ENCODE results near the gene HERC2.
"Not testable (repeated sequence)": the region's sequence is repeated elsewhere in the genome, so short reads cannot be mapped to it uniquely, and the experiment has no call there.

The HERC2 gene

DNA sequence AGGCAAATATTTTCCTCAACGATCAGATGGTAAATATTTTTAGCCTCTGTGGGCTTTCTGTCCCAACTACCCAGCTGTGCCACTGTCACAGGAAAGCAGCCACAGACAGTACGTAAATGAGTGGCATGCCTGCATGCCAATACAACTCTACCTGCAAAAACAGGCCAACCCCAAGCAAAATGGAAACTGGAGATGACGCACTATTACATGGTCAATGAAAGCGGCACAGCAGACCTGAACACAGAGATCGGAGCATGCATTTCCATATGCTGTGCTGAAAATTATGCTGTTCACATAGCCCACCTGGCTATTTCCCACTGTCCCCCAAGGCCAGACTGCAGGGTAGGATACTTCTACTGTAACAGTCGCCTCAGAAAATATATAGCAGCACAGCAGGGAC lies 57.8 kb downstream of the HERC2 start:
- H3K27me3 Mint-ChIP-seq: no peaks in the 10 kb centered on the region
- H3K27ac Mint-ChIP-seq: no peak overlapping the region
- peaks cover 12 to 20% of the 10 kb centered on the region in 2 donors for H3K4me1 Mint-ChIP-seq
- peaks cover 55 to 73% of the 10 kb centered on the region in 2 donors for H3K36me3 Mint-ChIP-seq
- DNase-seq (no peak), ATAC-seq (replicated peaks) (no peak)
- no peaks in the 10 kb centered on the region for H3K9me3 Mint-ChIP-seq
- H3K4me3 Mint-ChIP-seq: no peak overlapping the region

DNA sequence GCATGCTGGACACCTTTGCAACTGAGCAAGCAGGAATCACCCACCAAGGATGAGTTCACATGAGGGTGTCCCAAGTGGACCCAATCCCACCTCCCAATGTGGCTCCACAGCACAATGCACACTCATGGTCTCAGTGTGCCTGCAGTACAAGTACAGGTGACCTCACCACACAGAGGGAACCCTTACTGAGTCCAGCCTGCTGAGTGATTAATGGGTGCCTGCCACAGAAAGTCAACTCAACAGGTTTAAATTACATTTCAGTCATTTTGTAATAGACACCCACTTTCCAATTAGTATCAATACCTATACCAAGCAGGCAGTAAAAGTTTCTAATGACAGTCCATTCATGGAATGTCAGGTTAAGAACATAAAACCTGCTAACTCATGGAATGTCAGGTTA lies 59.5 kb downstream of the HERC2 start:
- Mint-ChIP-seq H3K27ac (no peak overlapping the region), H3K27me3 (no peaks in the 10 kb centered on the region), H3K36me3 (peaks cover 47 to 63% of the 10 kb centered on the region in 2 donors), H3K9me3 (no peaks in the 10 kb centered on the region), H3K4me1 (peaks cover 12 to 20% of the 10 kb centered on the region in 2 donors), H3K4me3 (no peak overlapping the region)
- ATAC-seq (replicated peaks) (no peak), DNase-seq (no peak)

DNA sequence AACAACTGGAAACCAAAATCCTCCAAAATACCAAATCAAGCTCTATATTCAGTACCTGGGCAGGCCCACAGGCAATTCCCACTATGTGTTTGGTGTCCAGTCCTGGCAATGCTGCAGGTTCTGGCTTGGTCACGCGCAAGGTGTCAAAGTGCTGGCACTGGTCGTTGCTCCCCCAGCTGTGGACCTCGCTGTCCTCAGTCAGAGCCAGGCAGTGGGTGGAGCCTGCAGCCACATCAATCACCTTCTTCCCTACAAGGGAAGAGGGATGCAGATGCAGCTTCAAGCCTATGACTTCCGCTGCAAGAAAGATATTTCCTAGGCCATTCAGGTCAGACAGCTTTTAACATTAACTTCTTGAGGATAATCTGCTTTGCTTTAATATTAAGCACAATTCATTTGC lies 61.3 kb downstream of the HERC2 start:
- ATAC-seq (replicated peaks) (no peak), DNase-seq (no peak)
- Mint-ChIP-seq H3K4me3 (no peak overlapping the region), H3K27ac (no peak overlapping the region), H3K27me3 (no peaks in the 10 kb centered on the region), H3K9me3 (no peaks in the 10 kb centered on the region), H3K36me3 (peaks cover 53 to 64% of the 10 kb centered on the region in 2 donors), H3K4me1 (peaks cover 10 to 19% of the 10 kb centered on the region in 2 donors)

DNA sequence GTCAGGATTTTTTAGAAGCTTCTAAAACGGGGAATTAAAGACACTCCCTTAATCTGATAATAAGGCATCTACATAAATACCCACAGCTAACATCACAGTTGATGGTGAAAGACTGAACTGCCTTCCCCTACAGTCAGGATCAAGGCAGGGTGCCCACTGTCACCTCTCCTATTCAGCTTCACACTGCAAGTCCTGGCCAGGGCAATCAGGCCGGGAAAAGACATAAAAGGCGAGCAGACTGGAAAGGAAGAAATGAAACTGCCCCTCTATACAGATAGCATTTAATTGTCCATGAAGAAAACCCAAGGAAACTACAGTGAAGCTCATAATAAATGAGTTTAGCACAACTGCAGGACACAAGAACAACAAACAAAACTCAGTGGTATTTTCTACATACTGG lies 61.7 kb downstream of the HERC2 start:
- no peaks in the 10 kb centered on the region for H3K9me3 Mint-ChIP-seq
- no peak overlapping the region for H3K27ac Mint-ChIP-seq
- H3K4me3 Mint-ChIP-seq: no peak overlapping the region
- H3K36me3 Mint-ChIP-seq: peaks cover 51 to 64% of the 10 kb centered on the region in 2 donors
- no peaks in the 10 kb centered on the region for H3K27me3 Mint-ChIP-seq
- H3K4me1 Mint-ChIP-seq: peaks cover 6 to 15% of the 10 kb centered on the region in 2 donors
- DNase-seq: no peak
- no peak for ATAC-seq (replicated peaks)

DNA sequence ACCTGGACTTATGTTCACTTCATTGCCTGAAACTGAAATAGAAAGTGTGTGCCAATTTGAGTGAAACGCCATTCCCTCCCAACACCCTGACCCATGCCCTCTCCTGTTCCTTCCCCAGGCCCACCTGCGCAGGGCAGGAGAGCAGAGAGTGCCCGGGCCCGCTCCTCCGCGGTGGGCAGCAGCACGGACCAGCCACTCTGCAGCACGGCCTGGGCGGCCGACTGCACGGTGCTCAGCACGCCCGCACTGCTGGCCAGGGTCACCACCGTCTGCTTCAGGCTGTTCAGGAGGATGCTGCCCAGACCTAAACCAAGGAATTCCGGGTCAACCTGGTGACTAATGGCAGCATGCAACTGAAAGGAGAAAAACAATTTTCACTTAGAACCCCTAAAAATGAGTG lies 66.0 kb downstream of the HERC2 start:
- no peaks in the 10 kb centered on the region for H3K9me3 Mint-ChIP-seq
- no peaks in the 10 kb centered on the region for H3K27me3 Mint-ChIP-seq
- peaks cover 46 to 59% of the 10 kb centered on the region in 2 donors for H3K36me3 Mint-ChIP-seq
- no peak overlapping the region for H3K4me3 Mint-ChIP-seq
- no peaks in the 10 kb centered on the region for H3K4me1 Mint-ChIP-seq
- H3K27ac Mint-ChIP-seq: no peak overlapping the region
- DNase-seq (no peak), ATAC-seq (replicated peaks) (no peak)

DNA sequence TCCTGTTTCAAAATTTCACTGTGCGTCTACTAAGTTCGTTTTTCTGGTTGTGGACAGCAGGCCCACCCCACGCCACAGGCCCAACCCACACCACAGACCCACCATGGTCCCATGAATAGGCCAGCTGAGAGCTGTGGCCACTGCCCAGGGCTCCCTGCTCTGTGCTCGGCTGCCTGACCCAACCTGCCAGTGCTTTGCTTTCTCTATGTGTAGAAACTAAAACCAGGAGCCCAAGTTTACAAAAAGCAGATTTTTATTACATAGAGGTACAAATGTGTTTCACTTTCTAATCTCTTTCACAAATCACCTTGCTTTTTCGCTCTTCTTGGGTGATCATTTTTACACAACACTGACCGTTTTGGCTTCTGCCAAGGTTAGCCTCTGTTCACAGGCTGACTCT lies 69.1 kb downstream of the HERC2 start:
- H3K4me3 Mint-ChIP-seq: no peak overlapping the region
- no peaks in the 10 kb centered on the region for H3K4me1 Mint-ChIP-seq
- peaks cover 53 to 69% of the 10 kb centered on the region in 2 donors for H3K36me3 Mint-ChIP-seq
- no peak overlapping the region for H3K27ac Mint-ChIP-seq
- H3K9me3 Mint-ChIP-seq: peaks cover 2 to 4% of the 10 kb centered on the region in 2 donors
- ATAC-seq (replicated peaks) (no peak), DNase-seq (no peak)
- no peaks in the 10 kb centered on the region for H3K27me3 Mint-ChIP-seq

DNA sequence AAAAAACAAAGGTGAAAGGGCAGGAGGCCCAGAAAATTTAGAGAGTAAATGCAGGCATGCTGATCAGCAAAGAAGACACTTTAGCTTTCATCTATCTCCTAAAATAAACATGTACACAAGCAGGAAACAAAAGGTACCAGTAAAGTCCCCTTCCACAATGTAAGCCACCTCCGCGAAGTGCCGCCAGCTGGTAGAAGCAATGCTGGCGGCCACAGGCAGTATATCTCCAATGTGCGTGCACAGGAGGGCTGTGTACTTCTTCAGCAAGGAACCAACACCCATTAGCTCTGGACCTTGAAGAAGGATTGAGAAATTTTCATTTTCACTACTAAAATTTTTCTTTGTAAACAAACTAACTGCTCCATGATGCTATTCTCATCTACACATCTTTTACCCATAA lies 75.4 kb downstream of the HERC2 start:
- Mint-ChIP-seq H3K27ac (no peak overlapping the region), H3K27me3 (no peaks in the 10 kb centered on the region), H3K4me3 (no peak overlapping the region), H3K4me1 (no peaks in the 10 kb centered on the region), H3K36me3 (peaks cover 56 to 70% of the 10 kb centered on the region in 2 donors), H3K9me3 (peaks cover 10% of the 10 kb centered on the region in 2 donors)
- ATAC-seq (replicated peaks) (no peak), DNase-seq (no peak)

DNA sequence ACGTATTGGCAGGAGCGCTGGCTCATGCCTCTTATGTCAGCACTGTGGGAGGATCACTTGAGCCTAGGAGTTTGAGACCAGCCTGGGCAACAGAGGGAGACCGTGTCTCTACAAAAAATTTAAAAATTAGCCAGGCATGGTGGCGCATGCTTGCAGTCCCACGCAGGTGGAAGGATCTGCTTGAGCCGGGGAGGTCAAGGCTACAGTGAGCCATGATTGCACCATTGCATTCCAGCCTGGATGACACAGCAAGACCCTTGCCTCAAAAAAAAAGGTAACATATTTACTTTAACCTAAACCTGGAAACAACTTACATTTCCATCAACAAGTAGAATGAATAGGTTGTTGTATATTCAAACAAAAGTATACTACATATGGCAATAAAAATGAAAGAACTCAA lies 78.1 kb downstream of the HERC2 start:
- Mint-ChIP-seq H3K9me3 (peaks cover 6 to 7% of the 10 kb centered on the region in 2 donors), H3K27ac (no peak overlapping the region), H3K4me3 (no peak overlapping the region), H3K4me1 (no peaks in the 10 kb centered on the region), H3K36me3 (peaks cover 60 to 66% of the 10 kb centered on the region in 2 donors), H3K27me3 (no peaks in the 10 kb centered on the region)
- DNase-seq (no peak), ATAC-seq (replicated peaks) (no peak)

DNA sequence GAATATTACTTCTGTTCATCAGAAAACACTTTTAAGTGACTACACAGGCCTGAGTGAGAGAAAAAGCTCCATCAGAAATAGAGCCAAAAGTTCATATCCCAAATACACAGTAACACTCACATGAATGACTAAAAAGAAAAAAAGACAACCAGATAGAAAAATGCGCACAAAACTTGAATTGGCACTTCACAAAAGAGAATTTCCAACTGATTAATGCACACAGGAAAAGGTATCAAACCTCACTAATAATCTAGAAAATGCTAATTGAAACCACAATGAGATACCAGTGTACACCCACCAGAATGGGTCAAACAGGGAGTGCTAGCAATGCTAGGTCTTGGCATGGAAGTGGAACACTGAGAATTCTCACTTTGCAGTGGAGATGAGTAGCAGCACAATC lies 78.6 kb downstream of the HERC2 start:
- H3K36me3 Mint-ChIP-seq: peaks cover 55 to 64% of the 10 kb centered on the region in 2 donors
- DNase-seq (no peak), ATAC-seq (replicated peaks) (no peak)
- H3K27me3 Mint-ChIP-seq: no peaks in the 10 kb centered on the region
- H3K4me1 Mint-ChIP-seq: no peaks in the 10 kb centered on the region
- peaks cover 6 to 7% of the 10 kb centered on the region in 2 donors for H3K9me3 Mint-ChIP-seq
- no peak overlapping the region for H3K4me3 Mint-ChIP-seq
- H3K27ac Mint-ChIP-seq: no peak overlapping the region

DNA sequence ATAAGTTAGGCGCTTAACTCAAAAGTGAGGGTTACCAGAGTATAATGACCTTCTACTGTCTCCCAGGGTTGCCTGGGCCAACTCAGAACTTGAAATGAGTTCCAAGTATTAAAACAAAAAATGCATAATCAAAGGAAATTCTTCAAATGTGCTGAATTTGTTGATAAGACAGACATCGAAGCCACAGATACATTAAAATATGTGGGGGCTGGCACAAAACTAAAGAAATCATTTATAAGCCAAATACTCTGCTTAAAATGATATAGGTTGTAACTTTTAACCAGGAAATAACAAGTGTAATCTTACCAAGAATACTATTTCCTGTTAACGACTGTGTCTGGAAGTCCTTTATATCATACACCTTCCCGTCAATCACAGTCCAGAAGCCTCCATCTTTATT lies 83.7 kb downstream of the HERC2 start:
- H3K9me3 Mint-ChIP-seq; H3K27ac Mint-ChIP-seq; H3K27me3 Mint-ChIP-seq; H3K4me3 Mint-ChIP-seq; DNase-seq; H3K4me1 Mint-ChIP-seq; ATAC-seq (replicated peaks): not testable (repeated sequence)
- peaks cover 39 to 45% of the 10 kb centered on the region in 2 donors for H3K36me3 Mint-ChIP-seq

DNA sequence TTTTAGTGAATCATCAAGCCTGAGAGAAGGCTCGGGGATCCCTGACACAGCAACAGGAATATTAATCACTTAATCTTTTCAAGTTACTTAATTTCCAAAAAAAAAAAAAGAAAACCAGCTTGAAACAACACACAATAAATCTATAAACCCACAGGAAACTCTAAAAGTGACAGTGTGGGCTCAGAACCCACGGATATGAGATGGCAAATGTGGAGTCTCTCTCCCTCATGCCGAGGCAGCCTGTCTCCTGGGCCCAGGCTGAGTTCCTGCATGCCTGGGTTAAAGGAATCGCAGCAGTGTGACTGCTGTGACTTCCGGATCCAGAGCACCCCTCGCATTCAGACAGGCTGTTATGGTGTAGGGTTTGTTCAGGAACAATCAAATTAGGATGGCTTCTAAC lies 90.2 kb downstream of the HERC2 start:
- not testable (repeated sequence) for H3K4me3 Mint-ChIP-seq; ATAC-seq (replicated peaks); H3K27me3 Mint-ChIP-seq; DNase-seq; H3K4me1 Mint-ChIP-seq; H3K27ac Mint-ChIP-seq; H3K9me3 Mint-ChIP-seq
- peaks cover 34 to 36% of the 10 kb centered on the region in 2 donors for H3K36me3 Mint-ChIP-seq

DNA sequence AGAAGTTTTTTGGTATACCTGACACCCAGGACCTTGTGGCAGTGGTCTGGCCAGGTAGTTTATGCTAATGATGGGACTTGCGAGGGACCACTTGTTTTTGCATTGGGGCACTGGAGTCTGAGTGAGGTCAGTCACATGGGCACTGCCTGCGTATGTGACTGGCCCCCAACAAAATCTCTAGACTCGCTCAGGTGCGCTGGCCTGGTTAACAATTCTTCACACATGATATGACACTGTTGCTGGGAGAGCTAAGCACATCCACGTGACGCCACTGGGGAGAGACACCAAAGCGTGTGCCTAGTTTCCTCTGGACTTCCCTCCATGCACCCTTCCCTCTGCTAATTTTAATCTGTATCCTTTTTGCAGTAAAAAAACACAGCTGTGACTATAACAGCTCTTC lies 90.6 kb downstream of the HERC2 start:
- not testable (repeated sequence) for H3K27me3 Mint-ChIP-seq; H3K4me3 Mint-ChIP-seq; H3K4me1 Mint-ChIP-seq; H3K27ac Mint-ChIP-seq; H3K9me3 Mint-ChIP-seq; ATAC-seq (replicated peaks); DNase-seq
- peaks cover 34 to 39% of the 10 kb centered on the region in 2 donors for H3K36me3 Mint-ChIP-seq

DNA sequence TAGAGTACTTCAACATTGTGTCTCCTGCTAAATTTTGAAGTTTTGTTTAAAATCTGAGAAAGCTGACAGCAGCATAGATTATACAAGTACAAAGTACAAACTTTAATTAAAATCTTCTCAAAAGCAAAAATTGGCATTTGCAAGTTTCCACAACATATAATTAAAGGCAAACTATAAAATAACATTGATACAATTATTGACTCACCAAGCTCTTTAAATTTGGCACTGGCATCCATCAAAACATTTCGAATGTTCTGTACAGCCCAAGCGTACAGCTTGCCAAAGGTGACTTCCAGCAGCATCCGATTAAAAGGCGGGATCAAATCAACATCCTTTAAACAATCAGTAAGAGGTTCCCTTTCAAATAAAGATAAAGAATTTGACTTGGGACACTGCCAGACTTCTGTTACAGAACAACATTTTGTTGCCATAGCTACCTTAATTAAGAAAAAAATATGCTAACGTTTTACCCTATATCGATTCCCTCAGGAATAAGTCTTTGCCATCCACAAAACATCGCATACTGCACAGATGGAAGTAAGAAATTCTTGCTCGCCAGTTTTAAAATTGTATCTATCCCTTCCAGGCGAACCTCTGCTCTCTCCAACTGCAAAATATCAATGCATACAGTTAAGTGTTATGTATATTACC lies 92.9 kb downstream of the HERC2 start:
- H3K36me3 Mint-ChIP-seq: peaks cover 40 to 52% of the 10 kb centered on the region in 2 donors
- not testable (repeated sequence) for H3K4me3 Mint-ChIP-seq; H3K27me3 Mint-ChIP-seq; H3K27ac Mint-ChIP-seq; DNase-seq; H3K4me1 Mint-ChIP-seq; H3K9me3 Mint-ChIP-seq; ATAC-seq (replicated peaks)

DNA sequence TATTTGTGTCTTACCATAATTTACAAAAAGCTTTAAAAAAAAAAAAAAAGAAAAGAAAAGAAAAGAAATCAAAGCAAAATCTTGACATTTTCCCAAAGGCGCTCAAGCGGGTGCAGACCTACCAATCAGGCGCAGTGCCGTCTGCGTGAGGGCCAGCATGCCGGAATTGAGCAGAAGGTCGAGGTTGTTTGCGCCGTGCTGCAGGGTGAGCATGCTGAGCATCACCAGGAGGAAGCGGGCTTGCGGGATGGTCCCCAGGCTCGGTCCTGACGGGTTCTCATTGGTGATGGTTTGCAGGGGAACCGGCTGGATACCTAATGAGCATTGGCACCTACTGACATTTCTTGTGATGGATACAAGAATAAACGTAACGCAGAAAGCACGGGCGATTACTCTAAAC lies 93.9 kb downstream of the HERC2 start:
- peaks cover 41 to 55% of the 10 kb centered on the region in 2 donors for H3K36me3 Mint-ChIP-seq
- no peaks in the 10 kb centered on the region for H3K27me3 Mint-ChIP-seq
- H3K9me3 Mint-ChIP-seq: peaks cover 0 to 4% of the 10 kb centered on the region in 2 donors

DNA sequence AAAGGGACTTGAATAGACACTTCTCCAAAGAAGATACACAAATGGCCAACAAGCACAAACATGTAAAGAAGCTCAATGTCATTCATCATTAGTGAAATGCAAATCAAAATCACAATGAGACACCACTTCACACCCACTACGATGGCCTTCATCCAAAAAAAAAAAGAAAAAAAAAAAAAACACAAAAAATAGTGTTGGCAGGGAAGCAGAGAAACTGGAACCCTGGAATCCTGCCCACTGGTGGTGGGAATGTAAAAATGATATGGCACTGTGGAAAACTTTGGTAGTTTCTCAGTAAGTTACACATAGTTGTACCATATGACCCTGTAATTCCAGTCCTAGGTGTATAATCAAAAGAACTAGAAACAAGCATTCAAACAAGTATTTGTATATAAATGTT lies 94.7 kb downstream of the HERC2 start:
- not testable (repeated sequence) for H3K9me3 Mint-ChIP-seq; ATAC-seq (replicated peaks); H3K4me1 Mint-ChIP-seq; H3K27me3 Mint-ChIP-seq; H3K27ac Mint-ChIP-seq; H3K4me3 Mint-ChIP-seq; DNase-seq
- peaks cover 39 to 55% of the 10 kb centered on the region in 2 donors for H3K36me3 Mint-ChIP-seq

More for the DNA sequence above, 93.9 kb downstream of the HERC2 start:
- Mint-ChIP-seq H3K4me1 (no peaks in the 10 kb centered on the region), H3K27ac (no peak overlapping the region), H3K4me3 (no peak overlapping the region)
- ATAC-seq (replicated peaks) (no peak), DNase-seq (no peak)
